RWPE2 (cell line): ENCODE data around the gene NME7.

Experiments
- ATAC-seq: fragments of 200-7000 bp; cut with Tn5 transposase; 3 replicates; pipeline ENCODE4 v1.9.1; 2021; ENCODE audit warnings: low read depth
- DNase-seq: peaks from one replicate; pipeline ENCODE4 v3.0.0-alpha.2; 2020; ENCODE audit warnings: low spot score
- H3K27ac ChIP-seq: fragments of 450-650 bp; 2 replicates; pipeline ENCODE4 v1.5.1; 2017; ENCODE audit warnings: mild to moderate bottlenecking; ENCODE audit not compliant: poor library complexity, severe bottlenecking
- H3K27me3 ChIP-seq: fragments of 250-450 bp; sonication (Bioruptor Pico); 2 replicates; pipeline ENCODE4 v1.5.1; 2021; ENCODE audit warnings: mild to moderate bottlenecking, moderate library complexity; ENCODE audit not compliant: insufficient read depth, poor library complexity, severe bottlenecking
- H3K36me3 ChIP-seq: fragments of 250-450 bp; sonication (Bioruptor Pico); 2 replicates; pipeline ENCODE4 v1.5.1; 2020; ENCODE audit warnings: low read depth, mild to moderate bottlenecking, moderate library complexity
- H3K4me1 ChIP-seq: fragments of 250-450 bp; sonication (Bioruptor Pico); 2 replicates; pipeline ENCODE4 v1.5.1; 2021; ENCODE audit warnings: mild to moderate bottlenecking, moderate library complexity; ENCODE audit not compliant: insufficient read depth, poor library complexity, severe bottlenecking
- H3K4me3 ChIP-seq: fragments of 250-450 bp; sonication (Bioruptor Pico); 2 replicates; pipeline ENCODE4 v1.5.1; 2021; ENCODE audit warnings: mild to moderate bottlenecking, moderate library complexity; ENCODE audit not compliant: severe bottlenecking
- H3K9me3 ChIP-seq: fragments of 250-450 bp; sonication (Bioruptor Pico); 2 replicates; pipeline ENCODE4 v1.5.1; 2021; ENCODE audit warnings: mild to moderate bottlenecking, moderate library complexity; ENCODE audit not compliant: severe bottlenecking
- CTCF ChIP-seq: fragments of 450-650 bp; IDR thresholded peaks from one replicate; pipeline ENCODE4 v1.5.1; 2017; ENCODE audit warnings: mild to moderate bottlenecking, moderate library complexity; ENCODE audit not compliant: poor library complexity, severe bottlenecking

The NME7 gene

GRCh38 chr1:169360415-169360814 is 7.2 kb downstream of the NME7 start:
- DNase-seq: no peak
- peaks cover 38% of the 10 kb centered on the region for H3K4me1 ChIP-seq
- H3K36me3 ChIP-seq: peaks cover 3% of the 10 kb centered on the region; the same call in 1 of the 2 replicates
- no peak for TF ChIP-seq CTCF
- no peaks in the 10 kb centered on the region for H3K9me3 ChIP-seq
- H3K27ac ChIP-seq: peak overlapping the region; percentile 10
- no peak for ATAC-seq
- no peak overlapping the region for H3K4me3 ChIP-seq
- no peaks in the 10 kb centered on the region for H3K27me3 ChIP-seq

GRCh38 chr1:169348383-169349036 is 19.1 kb downstream of the NME7 start:
- ATAC-seq (no peak), DNase-seq (no peak)
- Histone ChIP-seq H3K4me1 (peaks cover 2% of the 10 kb centered on the region), H3K4me3 (no peak overlapping the region), H3K27me3 (no peaks in the 10 kb centered on the region), H3K36me3 (peaks cover 3% of the 10 kb centered on the region; the same call in 1 of the 2 replicates), H3K9me3 (peaks cover 4% of the 10 kb centered on the region), H3K27ac (no peak overlapping the region)
- peak; percentile 93 for TF ChIP-seq CTCF

GRCh38 chr1:169347688-169348382 is 19.8 kb downstream of the NME7 start:
- no peak for TF ChIP-seq CTCF
- Histone ChIP-seq H3K27ac (no peak overlapping the region), H3K9me3 (peaks cover 4% of the 10 kb centered on the region), H3K36me3 (peaks cover 3% of the 10 kb centered on the region; the same call in 1 of the 2 replicates), H3K4me3 (no peak overlapping the region), H3K27me3 (no peaks in the 10 kb centered on the region), H3K4me1 (peaks cover 2% of the 10 kb centered on the region)
- no peak for ATAC-seq
- DNase-seq: no peak

- ATAC-seq (no peak), DNase-seq (no peak)
- TF ChIP-seq CTCF: no peak
- Histone ChIP-seq H3K4me1 (no peaks in the 10 kb centered on the region), H3K27me3 (no peaks in the 10 kb centered on the region), H3K4me3 (no peak overlapping the region), H3K36me3 (no peaks in the 10 kb centered on the region), H3K9me3 (no peaks in the 10 kb centered on the region), H3K27ac (no peak overlapping the region)
These were observed 21.5 kb downstream of the NME7 start for GRCh38 chr1:169346036-169346589.
